Measurements from ENCODE around the gene RGS10.

The RGS10 gene

DNA sequence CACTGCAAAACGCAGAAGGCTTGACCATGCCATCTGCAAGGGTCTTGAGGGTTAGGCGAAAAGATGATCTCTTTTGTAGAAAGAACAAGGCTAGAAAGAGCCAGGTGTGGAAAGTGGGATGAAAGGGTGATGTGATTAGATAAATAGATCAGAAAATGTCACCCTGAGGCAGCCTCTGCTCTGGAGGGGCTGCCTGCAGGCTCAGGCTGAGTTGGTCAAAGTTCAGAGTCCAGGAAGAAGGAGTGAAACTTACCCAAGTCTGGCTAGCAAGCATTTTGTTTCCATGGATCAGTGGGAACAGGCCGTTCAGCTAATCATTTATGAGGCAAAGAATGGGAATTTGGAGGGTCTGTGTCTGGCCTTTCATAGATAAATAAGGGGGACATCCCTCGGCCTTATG lies 79.7 kb downstream of the RGS10 start:
- ATAC-seq (ENCODE audit: insufficient read depth, low read depth) (no peak), DNase-seq (no peak)
- Histone ChIP-seq H3K4me1 (ENCODE audit: insufficient read depth, low read length) (no peaks in the 10 kb centered on the region), H3K9me3 (ENCODE audit: insufficient read depth, low read length, severe bottlenecking) (peaks cover 3% of the 10 kb centered on the region), H3K4me2 (ENCODE audit: insufficient read depth, low read length) (no peak overlapping the region), H3K9ac (ENCODE audit: low read depth, low read length) (no peak overlapping the region), H3K79me2 (ENCODE audit: insufficient read depth, low read length) (no peaks in the 10 kb centered on the region), H3K36me3 (ENCODE audit: insufficient read depth, low read length) (no peaks in the 10 kb centered on the region), H3K27ac (ENCODE audit: low read length) (no peak overlapping the region), H3K27me3 (ENCODE audit: insufficient read depth, low read length, poor library complexity) (no peaks in the 10 kb centered on the region), H2AFZ (ENCODE audit: low read depth, low read length) (no peak overlapping the region), H3K4me3 (ENCODE audit: low read depth in 1 of 2, low read length in 2 of 2) (no peak overlapping the region), H4K20me1 (ENCODE audit: insufficient read depth, low read length) (no peaks in the 10 kb centered on the region)
- no peak for TF ChIP-seq EZH2 (IDR thresholded peaks at IDR 0.05; ENCODE audit: borderline replicate concordance, low read depth, low read length, severe bottlenecking)
- TF ChIP-seq, protein P1, sequence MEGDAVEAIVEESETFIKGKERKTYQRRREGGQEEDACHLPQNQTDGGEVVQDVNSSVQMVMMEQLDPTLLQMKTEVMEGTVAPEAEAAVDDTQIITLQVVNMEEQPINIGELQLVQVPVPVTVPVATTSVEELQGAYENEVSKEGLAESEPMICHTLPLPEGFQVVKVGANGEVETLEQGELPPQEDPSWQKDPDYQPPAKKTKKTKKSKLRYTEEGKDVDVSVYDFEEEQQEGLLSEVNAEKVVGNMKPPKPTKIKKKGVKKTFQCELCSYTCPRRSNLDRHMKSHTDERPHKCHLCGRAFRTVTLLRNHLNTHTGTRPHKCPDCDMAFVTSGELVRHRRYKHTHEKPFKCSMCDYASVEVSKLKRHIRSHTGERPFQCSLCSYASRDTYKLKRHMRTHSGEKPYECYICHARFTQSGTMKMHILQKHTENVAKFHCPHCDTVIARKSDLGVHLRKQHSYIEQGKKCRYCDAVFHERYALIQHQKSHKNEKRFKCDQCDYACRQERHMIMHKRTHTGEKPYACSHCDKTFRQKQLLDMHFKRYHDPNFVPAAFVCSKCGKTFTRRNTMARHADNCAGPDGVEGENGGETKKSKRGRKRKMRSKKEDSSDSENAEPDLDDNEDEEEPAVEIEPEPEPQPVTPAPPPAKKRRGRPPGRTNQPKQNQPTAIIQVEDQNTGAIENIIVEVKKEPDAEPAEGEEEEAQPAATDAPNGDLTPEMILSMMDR (IDR thresholded peaks at IDR 0.05; ENCODE audit: borderline replicate concordance, extremely low read depth, low read length, poor library complexity, severe bottlenecking) = no peak

DNA sequence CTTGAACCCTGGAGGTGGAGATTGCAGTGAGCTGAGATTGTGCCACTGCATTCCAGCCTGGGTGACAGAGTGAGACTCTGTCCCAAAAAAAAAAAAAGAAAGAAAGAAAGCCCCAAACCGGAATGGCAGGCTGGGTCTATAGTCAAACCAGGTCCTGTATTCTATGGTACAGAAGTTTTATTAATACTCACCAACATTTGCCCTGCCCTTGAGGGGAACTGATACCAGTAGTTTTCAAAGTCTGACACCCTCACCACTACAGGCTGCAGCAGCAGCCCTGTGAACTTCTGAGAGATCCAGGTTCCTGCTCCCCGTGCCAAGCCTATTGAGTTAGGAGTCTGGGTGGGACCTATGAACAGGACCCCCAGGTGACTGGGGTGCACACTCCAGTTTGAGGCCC lies 80.6 kb downstream of the RGS10 start:
- Histone ChIP-seq H3K27me3 (ENCODE audit: insufficient read depth, low read length, poor library complexity) (no peaks in the 10 kb centered on the region), H3K9me3 (ENCODE audit: insufficient read depth, low read length, severe bottlenecking) (peaks cover 3% of the 10 kb centered on the region), H3K9ac (ENCODE audit: low read depth, low read length) (no peak overlapping the region), H3K27ac (ENCODE audit: low read length) (no peak overlapping the region), H3K4me2 (ENCODE audit: insufficient read depth, low read length) (no peak overlapping the region), H4K20me1 (ENCODE audit: insufficient read depth, low read length) (no peaks in the 10 kb centered on the region), H3K4me1 (ENCODE audit: insufficient read depth, low read length) (no peaks in the 10 kb centered on the region), H2AFZ (ENCODE audit: low read depth, low read length) (no peak overlapping the region), H3K36me3 (ENCODE audit: insufficient read depth, low read length) (no peaks in the 10 kb centered on the region), H3K79me2 (ENCODE audit: insufficient read depth, low read length) (no peaks in the 10 kb centered on the region), H3K4me3 (ENCODE audit: low read depth in 1 of 2, low read length in 2 of 2) (no peak overlapping the region)
- TF ChIP-seq, protein P1 (IDR thresholded peaks at IDR 0.05; ENCODE audit: borderline replicate concordance, extremely low read depth, low read length, poor library complexity, severe bottlenecking) = no peak
- TF ChIP-seq EZH2 (IDR thresholded peaks at IDR 0.05; ENCODE audit: borderline replicate concordance, low read depth, low read length, severe bottlenecking) = no peak
- no peak for DNase-seq
- no peak for ATAC-seq (ENCODE audit: insufficient read depth, low read depth)

DNA sequence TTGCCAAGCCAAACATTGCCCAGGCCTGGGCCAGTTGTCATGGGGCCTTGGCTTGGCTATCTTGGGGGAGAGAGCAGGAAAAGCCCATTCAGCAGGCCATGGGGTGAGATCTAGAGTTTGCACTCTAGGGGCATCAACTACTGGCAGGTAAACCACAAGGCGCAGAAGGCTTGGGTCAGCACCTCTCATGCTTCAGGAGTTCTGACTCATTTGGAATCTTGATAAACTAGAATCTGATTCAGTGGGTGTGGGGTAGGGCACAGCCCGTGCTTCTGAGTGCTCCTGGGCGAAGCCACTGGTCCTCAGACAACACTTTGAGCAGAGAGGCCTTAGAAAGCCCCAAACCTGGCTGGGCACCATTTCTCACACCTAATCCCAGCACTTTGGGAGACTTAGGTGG lies 81.1 kb downstream of the RGS10 start:
- H3K27me3 ChIP-seq (ENCODE audit: insufficient read depth, low read length, poor library complexity) = no peaks in the 10 kb centered on the region
- H3K79me2 ChIP-seq (ENCODE audit: insufficient read depth, low read length) = no peaks in the 10 kb centered on the region
- ATAC-seq (ENCODE audit: insufficient read depth, low read depth) = no peak
- no peaks in the 10 kb centered on the region for H3K4me1 ChIP-seq (ENCODE audit: insufficient read depth, low read length)
- H3K9me3 ChIP-seq (ENCODE audit: insufficient read depth, low read length, severe bottlenecking) = peaks cover 3% of the 10 kb centered on the region
- H3K9ac ChIP-seq (ENCODE audit: low read depth, low read length) = no peak overlapping the region
- no peak overlapping the region for H2AFZ ChIP-seq (ENCODE audit: low read depth, low read length)
- H3K4me2 ChIP-seq (ENCODE audit: insufficient read depth, low read length) = no peak overlapping the region
- TF ChIP-seq EZH2 (IDR thresholded peaks at IDR 0.05; ENCODE audit: borderline replicate concordance, low read depth, low read length, severe bottlenecking) = no peak
- TF ChIP-seq, protein P1 (IDR thresholded peaks at IDR 0.05; ENCODE audit: borderline replicate concordance, extremely low read depth, low read length, poor library complexity, severe bottlenecking) = no peak
- no peak for DNase-seq
- no peaks in the 10 kb centered on the region for H3K36me3 ChIP-seq (ENCODE audit: insufficient read depth, low read length)
- H3K4me3 ChIP-seq (ENCODE audit: low read depth in 1 of 2, low read length in 2 of 2) = no peak overlapping the region
- no peaks in the 10 kb centered on the region for H4K20me1 ChIP-seq (ENCODE audit: insufficient read depth, low read length)
- H3K27ac ChIP-seq (ENCODE audit: low read length) = no peak overlapping the region

All from DND-41 (cell line).